ENCODE data around the gene ATP10A. TPM values are rescaled to one million over a fixed set of nuclear protein-coding genes. Genes with fewer than 3 reads are reported as not detected.

The ATP10A gene
- total RNA-seq, 1 donor, result 1.3 TPM

GRCh38 chr15:25691544-25692430 is 171.3 kb downstream of the ATP10A start:
- no peak for DNase-seq (ENCODE audit: low read depth)
- H3K4me3 ChIP-seq (ENCODE audit: low read depth, low read length), result no peak overlapping the region
- TF ChIP-seq CTCF (IDR thresholded peaks at IDR 0.05; ENCODE audit: insufficient read depth, low read depth, low read length), result no peak

- DNase-seq (ENCODE audit: low read depth), result no peak
- H3K4me3 ChIP-seq (ENCODE audit: low read depth, low read length), result no peak overlapping the region
- no peak for TF ChIP-seq CTCF (IDR thresholded peaks at IDR 0.05; ENCODE audit: insufficient read depth, low read depth, low read length)
Observed at GRCh38 chr15:25690673-25691543, 172.2 kb downstream of the ATP10A start.

DNA sequence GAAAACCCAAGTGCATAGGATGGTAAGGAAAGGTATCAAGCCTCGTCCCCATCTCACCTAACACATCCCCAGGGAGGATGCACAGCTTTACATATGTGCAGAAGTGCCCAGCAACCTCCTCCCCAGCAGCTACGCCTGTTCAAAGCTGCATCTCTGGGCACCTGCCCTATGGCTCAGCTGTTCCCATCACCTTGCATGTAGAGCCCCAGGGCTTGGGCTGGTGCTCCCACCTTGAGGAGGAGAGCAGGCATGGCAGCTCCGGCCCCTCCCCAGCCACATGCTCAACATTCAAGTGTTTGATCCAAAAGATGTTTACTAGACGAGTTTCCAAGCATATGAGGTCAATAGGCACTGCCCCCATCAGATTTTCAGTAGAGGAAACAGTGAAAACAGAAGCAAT is 173.5 kb downstream of the ATP10A start:
- no peak overlapping the region for H3K4me3 ChIP-seq (ENCODE audit: low read depth, low read length)
- no peak for TF ChIP-seq CTCF (IDR thresholded peaks at IDR 0.05; ENCODE audit: insufficient read depth, low read depth, low read length)
- no peak for DNase-seq (ENCODE audit: low read depth)

- H3K4me3 ChIP-seq (ENCODE audit: low read depth, low read length), result no peak overlapping the region
- DNase-seq (ENCODE audit: low read depth), result no peak
- no peak for TF ChIP-seq CTCF (IDR thresholded peaks at IDR 0.05; ENCODE audit: insufficient read depth, low read depth, low read length)
Observed at GRCh38 chr15:25688166-25688565, 175.0 kb downstream of the ATP10A start.

DNA sequence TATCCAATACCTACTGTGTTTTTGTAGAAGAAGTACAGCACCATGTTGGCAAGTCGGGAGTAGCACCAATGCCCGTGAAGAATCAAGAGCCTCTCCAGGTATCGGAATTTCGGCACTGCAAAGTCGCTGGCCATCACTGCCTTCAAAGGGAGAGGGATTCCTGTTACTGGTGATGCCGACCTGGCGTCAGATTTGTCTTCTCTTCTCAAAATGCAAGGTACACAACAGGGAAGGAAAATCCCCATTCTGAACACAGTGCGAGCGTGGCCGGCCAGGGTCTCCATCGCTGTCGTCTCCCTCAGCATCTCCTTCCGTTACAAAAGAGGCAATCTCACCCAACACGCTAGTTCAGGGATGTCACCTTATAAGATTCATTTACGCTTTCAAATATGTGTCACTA is 175.4 kb downstream of the ATP10A start:
- no peak for DNase-seq (ENCODE audit: low read depth)
- no peak overlapping the region for H3K4me3 ChIP-seq (ENCODE audit: low read depth, low read length)
- TF ChIP-seq CTCF (IDR thresholded peaks at IDR 0.05; ENCODE audit: insufficient read depth, low read depth, low read length), result no peak

DNA sequence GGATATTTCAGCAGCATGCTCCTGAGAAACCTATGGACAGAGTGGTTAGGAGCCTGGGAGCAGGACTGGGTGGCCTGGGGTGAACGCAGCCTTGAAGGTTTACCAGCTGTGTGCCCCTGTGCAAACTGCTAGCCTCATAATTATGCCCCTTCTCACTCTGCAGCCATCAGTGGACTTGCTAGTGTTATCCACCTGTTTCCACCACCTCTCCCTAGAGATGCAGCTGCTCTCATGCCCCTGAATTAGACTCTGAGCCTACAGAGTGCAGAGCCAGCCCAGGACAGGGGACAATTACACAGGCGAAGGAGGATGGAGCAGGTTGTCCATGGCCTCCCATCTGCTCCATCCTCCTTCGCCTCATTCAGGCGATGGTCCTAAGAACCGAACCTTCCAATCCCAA is 175.9 kb downstream of the ATP10A start:
- no peak for DNase-seq (ENCODE audit: low read depth)
- no peak for TF ChIP-seq CTCF (IDR thresholded peaks at IDR 0.05; ENCODE audit: insufficient read depth, low read depth, low read length)
- H3K4me3 ChIP-seq (ENCODE audit: low read depth, low read length), result no peak overlapping the region

Data from fibroblast of villous mesenchyme (primary cell).